HepG2 (cell line): ENCODE data around the gene FGD4. TPM values are rescaled to one million over a fixed set of nuclear protein-coding genes. Genes with fewer than 3 reads are reported as not detected.

Source experiments
- AHR ChIP-seq: IDR thresholded peaks from 2 replicates; pipeline ENCODE4 v1.6.1; 2018; ENCODE audit warnings: missing genetic modification reagents, missing compliant biosample characterization
- DBP ChIP-seq: sonication (generic); formaldehyde crosslinking; IDR thresholded peaks from 2 replicates; pipeline ENCODE4 v1.4.0; 2020; ENCODE audit warnings: missing genetic modification reagents; ENCODE audit errors: not compliant biosample characterization
- DMAP1 ChIP-seq: IDR thresholded peaks from 2 replicates; pipeline ENCODE4 v1.6.1; 2016
- GFI1 ChIP-seq: sonication (generic); formaldehyde crosslinking; IDR thresholded peaks from 2 replicates; pipeline ENCODE4 v1.5.0; 2020; ENCODE audit warnings: missing genetic modification reagents, mild to moderate bottlenecking, borderline replicate concordance
- GTF2F1 ChIP-seq: fragments of 150-350 bp; IDR thresholded peaks from 2 replicates; pipeline ENCODE4 v1.6.1; 2014; ENCODE audit warnings: low read length
- HOXA9 ChIP-seq: sonication (generic); formaldehyde crosslinking; IDR thresholded peaks from 2 replicates; pipeline ENCODE4 v1.8.1; 2022; ENCODE audit warnings: missing genetic modification reagents, mild to moderate bottlenecking, moderate library complexity, borderline replicate concordance
- ISX ChIP-seq: sonication (generic); formaldehyde crosslinking; conservative IDR thresholded peaks from 2 replicates; pipeline ENCODE4 v1.5.0; 2020; ENCODE audit warnings: missing genetic modification reagents
- LRRFIP1 ChIP-seq: sonication (generic); formaldehyde crosslinking; conservative IDR thresholded peaks from 2 replicates; pipeline ENCODE4 v1.4.0; 2020; ENCODE audit warnings: missing genetic modification reagents
- MED1 ChIP-seq: sonication (generic); formaldehyde crosslinking; IDR thresholded peaks from 2 replicates; pipeline ENCODE4 v1.4.0; 2020; ENCODE audit warnings: missing genetic modification reagents
- MXI1 ChIP-seq: IDR thresholded peaks from 3 replicates; pipeline ENCODE4 v1.6.1; 2012; ENCODE audit warnings: low read depth, low read length, inconsistent platforms, borderline replicate concordance
- POLR2AphosphoS5 ChIP-seq: IDR thresholded peaks from 2 replicates; pipeline ENCODE4 v1.6.1; 2012; ENCODE audit warnings: low read depth, low read length
- STAT6 ChIP-seq: sonication (generic); formaldehyde crosslinking; IDR thresholded peaks from 2 replicates; pipeline ENCODE4 v1.4.0; 2020; ENCODE audit warnings: missing genetic modification reagents, mild to moderate bottlenecking, borderline replicate concordance
- TAF15 ChIP-seq: fragments of 200-400 bp; formaldehyde crosslinking; IDR thresholded peaks from one replicate; pipeline ENCODE4 v1.6.1; 2018; ENCODE audit warnings: mild to moderate bottlenecking, low read depth, low read length; ENCODE audit not compliant: poor library complexity, severe bottlenecking
- ZBTB39 ChIP-seq: sonication (generic); formaldehyde crosslinking; IDR thresholded peaks from 2 replicates; pipeline ENCODE4 v1.5.0; 2020; ENCODE audit warnings: missing genetic modification reagents
- ZHX1 ChIP-seq: sonication (generic); formaldehyde crosslinking; IDR thresholded peaks from 2 replicates; pipeline ENCODE4 v1.8.1; 2022; ENCODE audit warnings: low read depth, mild to moderate bottlenecking, missing genetic modification reagents
- ZNF703 ChIP-seq: sonication (generic); formaldehyde crosslinking; IDR thresholded peaks from 2 replicates; pipeline ENCODE4 v1.5.1; 2020; ENCODE audit warnings: missing genetic modification reagents, mild to moderate bottlenecking, moderate library complexity, borderline replicate concordance
- polyA plus RNA-seq, 8 experiments: library from polyadenylated mRNA; depleted of rRNA in 3 of 8; stranded (reverse) in 7 of 8; unstranded in 1 of 8; fragments of >200 nt; fragmentation: Illumina TruSeq in 4 of 8; extraction: Trizol in 4 of 8; gene quantifications; 2 replicates each; pipeline versions ENCODE4 v1.2.1 to v1.2.3, GENCODE V29; 2011 to 2016; ENCODE audit warnings: low read depth in 4 of 8, missing spikeins in 1 of 8, mixed read lengths in 1 of 8; ENCODE audit not compliant: insufficient read depth in 1 of 8
- total RNA-seq, 5 experiments: library from RNA; depleted of rRNA; stranded (reverse); fragments of >200 nt; fragmentation: Illumina TruSeq; extraction: Trizol; gene quantifications; 2 replicates each; pipeline ENCODE4 v1.2.3, GENCODE V29; 2016; ENCODE audit warnings: low read depth in 1 of 5

FGD4 gene
- total and polyA plus RNA-seq, 2 of the 13 experiments (the other 11 are each of a cell fraction or from before 2014, with no cell fraction given) = 4.6 to 6.6 TPM

- TF ChIP-seq LRRFIP1 (CRISPR knock-in tag) = no peak
- TF ChIP-seq HOXA9 (CRISPR knock-in tag) = no peak
- peak; percentile 75; the same call in 1 of the 2 replicates for TF ChIP-seq GFI1 (CRISPR knock-in tag)
- no peak for TF ChIP-seq ZBTB39 (CRISPR knock-in tag)
- TF ChIP-seq MED1 (CRISPR knock-in tag) = peak; percentile 46
- TF ChIP-seq AHR (CRISPR knock-in tag) = no peak
- TF ChIP-seq TAF15 = no peak
- TF ChIP-seq DBP (CRISPR knock-in tag) = no peak
- TF ChIP-seq STAT6 = no peak
- TF ChIP-seq ZNF703 (CRISPR knock-in tag) = no peak; the same call in 1 of the 2 replicates
- TF ChIP-seq GTF2F1 = no peak
- no peak for TF ChIP-seq ISX (CRISPR knock-in tag)
- TF ChIP-seq MXI1 = peak; percentile 76; the same call in 1 of the 3 replicates
- peak; percentile 90 for TF ChIP-seq POLR2AphosphoS5
- 0 out of 2 replicates have a peak, but pooled peaks have one; percentile 19 for TF ChIP-seq ZHX1
- no peak; the same call in 1 of the 2 replicates for TF ChIP-seq DMAP1 (CRISPR knock-in tag)
Measured at GRCh38 chr12:32679091-32679919, 279.9 kb downstream of the FGD4 start, which contains the start of gene DNM1L (continued).
